Measurements from ENCODE around the gene HIVEP1. TPM values are rescaled to one million over a fixed set of nuclear protein-coding genes. Genes with fewer than 3 reads are reported as not detected.
"Not testable (repeated sequence)": the region's sequence is repeated elsewhere in the genome, so short reads cannot be mapped to it uniquely, and the experiment has no call there.

Gene HIVEP1
- total RNA-seq, 4 donors from 2014 or later: 14.9 to 30.6 (median 22.2) TPM

DNA sequence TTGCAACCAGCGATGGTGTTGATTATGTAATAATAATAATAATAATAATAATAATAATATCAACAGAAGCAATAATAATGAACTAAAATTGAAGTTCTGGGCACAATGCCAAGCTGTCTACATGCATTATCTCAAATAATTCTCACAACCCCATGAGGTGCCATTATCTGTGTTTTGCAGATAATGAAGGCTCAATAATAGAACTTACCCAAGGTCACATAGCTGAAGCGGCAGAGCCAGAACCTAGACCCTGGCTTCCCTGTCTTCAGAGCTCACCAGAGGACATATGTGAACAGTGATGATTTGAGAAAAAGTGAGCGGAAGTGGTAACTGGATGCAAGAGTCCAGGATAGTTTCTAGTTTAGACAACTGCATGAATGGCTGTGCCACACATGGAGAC is 91.0 kb downstream of the HIVEP1 start:
- Histone ChIP-seq H3K4me3 (no peak overlapping the region), H3K9me3 (peaks cover 0 to 11% (median 2%) of the 10 kb centered on the region in 4 donors), H3K27ac (no peak overlapping the region), H3K27me3 (no peaks in the 10 kb centered on the region), H3K36me3 (peaks cover 0 to 1% (median 0%) of the 10 kb centered on the region in 3 donors), H3K4me1 (no peaks in the 10 kb centered on the region)
- 94 to 96% methylated on average over 3 of the region's 3 CpGs for WGBS, 2 donors
- no peak for DNase-seq (ENCODE audit: low spot score in 2 of 2)
- no peak for TF ChIP-seq CTCF (IDR thresholded peaks at IDR 0.05)
- TF ChIP-seq EP300 (IDR thresholded peaks at IDR 0.05): no peak
- TF ChIP-seq POLR2A (IDR thresholded peaks at IDR 0.05): no peak

GRCh38 chr6:12105271-12105670 is 93.2 kb downstream of the HIVEP1 start:
- no peak for DNase-seq (ENCODE audit: low spot score in 2 of 2)
- H3K9me3 ChIP-seq: peaks cover 0 to 11% (median 2%) of the 10 kb centered on the region in 4 donors
- H3K4me3 ChIP-seq: no peak overlapping the region
- H3K4me1 ChIP-seq: no peaks in the 10 kb centered on the region
- no peak overlapping the region for H3K27ac ChIP-seq
- peaks cover 0 to 22% (median 0%) of the 10 kb centered on the region in 3 donors for H3K36me3 ChIP-seq
- WGBS, 2 donors: 79 to 81% methylated on average over 2 of the region's 2 CpGs
- TF ChIP-seq CTCF (IDR thresholded peaks at IDR 0.05): no peak
- no peak for TF ChIP-seq EP300 (IDR thresholded peaks at IDR 0.05)
- TF ChIP-seq POLR2A (IDR thresholded peaks at IDR 0.05): no peak
- H3K27me3 ChIP-seq: no peaks in the 10 kb centered on the region

DNA sequence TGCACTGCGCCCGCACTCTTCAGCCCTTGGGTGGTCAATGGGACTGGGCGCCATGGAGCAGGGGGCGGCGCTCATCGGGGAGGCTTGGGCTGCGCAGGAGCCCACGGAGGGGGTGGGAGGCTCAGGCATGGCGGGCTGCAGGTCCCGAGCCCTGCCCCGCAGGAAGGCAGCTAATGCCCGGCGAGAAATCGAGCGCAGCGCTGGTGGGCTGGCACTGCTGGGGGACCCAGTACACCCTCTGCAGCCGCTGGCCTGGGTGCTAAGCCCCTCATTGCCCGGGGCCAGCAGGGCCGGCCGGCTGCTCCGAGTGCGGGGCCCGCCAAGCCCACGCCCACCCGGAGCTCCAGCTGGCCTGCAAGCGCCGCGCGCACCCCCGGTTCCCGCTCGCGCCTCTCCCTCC is 96.3 kb downstream of the HIVEP1 start:
- Histone ChIP-seq H3K36me3 (peaks cover 0 to 38% (median 0%) of the 10 kb centered on the region in 3 donors), H3K9me3 (peaks cover 0 to 11% (median 2%) of the 10 kb centered on the region in 4 donors)
- not testable (repeated sequence) for H3K4me3 ChIP-seq; DNase-seq (ENCODE audit: low spot score in 2 of 2); H3K27me3 ChIP-seq; H3K27ac ChIP-seq; H3K4me1 ChIP-seq
- 98% methylated on average over 11 to 23 of the region's 33 CpGs for WGBS, 2 donors

DNA sequence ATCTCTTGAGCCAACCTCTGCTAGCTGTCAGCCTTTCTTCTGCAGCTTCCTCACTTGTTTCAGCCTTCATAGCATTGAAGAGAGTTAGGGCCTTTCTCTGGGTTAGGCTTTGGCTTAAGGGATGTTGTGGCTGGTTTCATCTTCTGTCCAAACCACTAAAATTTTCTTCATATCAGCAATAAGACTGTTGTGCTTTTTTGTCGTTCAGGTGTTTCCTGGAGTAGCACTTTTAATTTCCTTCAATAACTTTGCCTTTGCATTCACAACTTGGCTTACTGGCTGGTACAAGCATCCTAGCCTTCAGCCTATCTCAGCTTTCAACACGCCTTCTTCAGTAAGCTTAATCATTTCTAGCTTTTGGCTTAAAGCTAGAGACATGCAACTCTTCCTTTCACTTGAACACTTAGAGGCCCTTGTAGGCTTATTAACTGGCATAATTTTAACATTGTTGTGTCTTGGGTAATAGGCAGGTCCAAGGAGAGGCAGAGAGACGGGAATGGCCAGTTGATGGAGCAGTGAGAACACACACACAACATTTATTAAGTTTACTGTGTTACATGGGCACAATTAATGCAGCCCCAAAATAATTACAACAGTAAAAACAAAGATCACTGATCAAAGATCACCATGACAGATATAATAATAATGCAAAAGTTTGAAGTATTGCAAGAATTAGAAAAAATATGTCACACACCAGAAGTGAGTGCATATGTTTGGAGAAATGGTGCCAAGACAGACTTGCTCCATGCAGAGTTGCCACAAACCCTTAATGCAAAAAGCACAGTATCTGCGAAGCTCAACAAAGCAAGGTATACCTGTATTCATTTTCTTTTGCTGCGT is 98.6 kb downstream of the HIVEP1 start:
- DNase-seq (ENCODE audit: low spot score in 2 of 2): no peak
- 90 to 95% methylated on average over 5 of the region's 5 CpGs for WGBS, 2 donors

DNA sequence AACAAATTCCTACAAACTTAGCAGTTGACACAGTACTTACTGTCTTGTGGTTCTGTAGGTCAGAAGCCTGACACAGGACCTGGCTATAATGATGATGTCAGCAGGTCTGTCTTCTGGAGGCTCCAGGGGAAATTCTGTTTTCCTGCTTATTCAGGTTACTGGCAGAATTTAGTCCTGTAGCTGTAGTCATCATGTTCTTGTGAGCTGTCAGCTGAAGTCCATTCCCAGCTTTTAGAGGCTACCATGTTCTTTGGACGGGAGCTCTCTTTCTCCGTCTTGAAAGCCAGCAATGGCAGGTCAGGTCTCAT is 99.2 kb downstream of the HIVEP1 start:
- no peak overlapping the region for H3K27ac ChIP-seq
- WGBS, 2 donors: 100% methylated on average over 2 of the region's 2 CpGs
- H3K27me3 ChIP-seq: no peaks in the 10 kb centered on the region
- no peaks in the 10 kb centered on the region for H3K4me1 ChIP-seq
- H3K4me3 ChIP-seq: no peak overlapping the region
- no peak for DNase-seq (ENCODE audit: low spot score in 2 of 2)
- TF ChIP-seq CTCF (IDR thresholded peaks at IDR 0.05) (no peak), POLR2A (IDR thresholded peaks at IDR 0.05) (no peak), EP300 (IDR thresholded peaks at IDR 0.05) (no peak)
- H3K36me3 ChIP-seq: peaks cover 0 to 57% (median 0%) of the 10 kb centered on the region in 3 donors
- peaks cover 0 to 7% (median under 1%) of the 10 kb centered on the region in 4 donors for H3K9me3 ChIP-seq

More for the DNA sequence above, 98.6 kb downstream of the HIVEP1 start:
- H3K4me3 ChIP-seq: no peak overlapping the region
- H3K9me3 ChIP-seq: peaks cover 0 to 1% (median 0%) of the 10 kb centered on the region in 4 donors
- peaks cover 0 to 54% (median 0%) of the 10 kb centered on the region in 3 donors for H3K36me3 ChIP-seq
- no peaks in the 10 kb centered on the region for H3K27me3 ChIP-seq
- TF ChIP-seq POLR2A (IDR thresholded peaks at IDR 0.05) (no peak), CTCF (IDR thresholded peaks at IDR 0.05) (no peak), EP300 (IDR thresholded peaks at IDR 0.05) (no peak)
- H3K27ac ChIP-seq: no peak overlapping the region
- H3K4me1 ChIP-seq: no peaks in the 10 kb centered on the region
